NCI-H2171 (cell line): ENCODE results near the gene ELMO2.

Source experiments
- DNase-seq: peaks from one replicate; lab custom pipeline; 2025; lab: John Stamatoyannopoulos, UW

Gene ELMO2

DNA sequence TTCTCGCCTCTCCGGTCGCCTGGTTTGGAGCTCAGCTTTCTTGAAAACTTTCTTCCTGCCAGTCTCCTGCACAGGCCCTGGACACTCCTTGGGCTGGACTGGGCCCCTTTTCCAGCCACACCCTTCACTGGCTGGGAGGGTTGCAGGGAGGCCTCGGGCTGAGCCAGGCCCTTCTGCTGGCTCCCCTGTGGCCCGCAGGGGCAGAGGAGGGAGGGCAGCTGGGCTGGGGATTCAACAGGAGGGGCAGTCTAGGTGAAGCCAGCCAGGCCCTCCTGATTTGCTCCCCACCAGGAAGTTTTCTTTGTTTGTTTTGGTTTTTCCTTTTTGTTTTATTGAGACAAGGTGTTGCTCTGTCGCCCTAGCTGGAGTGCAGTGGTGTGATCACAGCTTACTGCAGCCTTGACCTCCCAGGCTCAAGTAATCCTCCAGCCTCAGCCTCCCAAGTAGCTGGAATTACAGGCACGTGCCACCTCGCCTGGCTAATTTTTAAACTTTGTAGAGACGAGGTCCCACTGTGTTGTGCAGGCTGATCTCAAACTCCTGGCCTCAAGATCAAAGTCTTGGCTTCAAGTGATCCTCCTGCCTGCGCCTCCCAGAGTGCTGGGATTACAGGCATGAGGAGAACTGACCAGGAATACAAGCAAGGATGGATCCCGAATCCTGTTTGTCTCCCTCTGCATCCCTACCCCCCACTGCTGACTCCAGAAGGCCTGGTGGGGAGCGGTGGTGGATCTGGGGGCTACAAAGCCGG, 74.6 kb downstream of the ELMO2 start:
- DNase-seq: no peak

GRCh38 chr20:46330831-46331371, 75.5 kb downstream of the ELMO2 start:
- no peak for DNase-seq

GRCh38 chr20:46330072-46330763, 76.2 kb downstream of the ELMO2 start:
- peak; percentile 55 for DNase-seq

DNA sequence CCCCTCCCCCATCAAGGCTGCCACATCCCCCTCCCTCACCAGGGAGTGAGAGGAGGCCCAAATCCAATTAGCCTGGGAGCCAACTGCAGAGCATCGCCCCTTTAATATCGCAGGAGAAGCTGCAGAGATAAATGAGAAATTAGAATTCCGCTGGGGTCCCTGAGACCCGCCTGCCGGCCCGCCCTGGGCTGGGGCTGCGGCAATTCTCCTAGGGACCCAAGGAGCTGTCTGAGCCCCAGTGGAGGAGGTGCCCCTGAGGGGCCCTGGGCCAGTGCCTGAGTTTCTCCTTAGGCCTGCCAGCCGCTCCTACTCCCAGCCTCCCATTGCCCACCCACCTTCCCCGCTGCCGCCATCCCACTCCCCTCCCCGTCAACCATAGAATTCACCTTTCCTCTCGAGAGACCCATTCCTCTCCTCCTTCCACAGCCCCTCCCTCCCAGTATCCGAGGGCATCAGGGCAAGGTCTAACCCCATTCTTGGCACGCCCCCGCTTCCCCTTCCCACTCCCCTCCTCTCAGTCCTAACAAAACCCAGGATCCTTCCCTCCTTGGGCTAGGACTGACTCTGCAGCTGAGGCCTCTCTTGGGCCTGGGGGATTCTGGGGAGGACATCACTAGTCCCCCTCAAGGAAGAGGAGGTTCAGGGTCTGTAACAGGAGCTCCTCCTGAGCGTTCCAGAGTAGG, 78.1 kb downstream of the ELMO2 start:
- no peak for DNase-seq

GRCh38 chr20:46327557-46327956, 78.9 kb downstream of the ELMO2 start:
- DNase-seq: no peak

DNA sequence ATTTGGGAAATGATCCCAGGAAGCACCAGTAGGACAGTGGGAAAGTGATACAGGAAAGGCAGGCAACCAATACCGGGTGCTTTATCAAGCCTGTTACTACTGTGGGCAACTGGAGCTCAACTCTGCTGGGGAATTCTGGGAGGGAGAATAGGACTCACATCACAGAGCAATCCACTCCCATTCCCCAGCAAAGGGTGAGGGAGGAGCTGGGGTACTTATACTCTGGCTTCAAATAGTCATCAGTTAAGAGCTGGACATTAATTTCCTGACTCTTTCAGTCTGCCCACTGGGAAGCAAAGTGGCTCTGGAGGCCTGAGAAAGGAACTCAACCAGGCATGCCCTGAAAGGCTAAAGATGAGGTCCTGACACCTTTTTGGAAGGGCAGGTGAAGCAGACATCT, 80.6 kb downstream of the ELMO2 start:
- no peak for DNase-seq

GRCh38 chr20:46324960-46325703, 81.3 kb downstream of the ELMO2 start:
- DNase-seq: no peak

DNA sequence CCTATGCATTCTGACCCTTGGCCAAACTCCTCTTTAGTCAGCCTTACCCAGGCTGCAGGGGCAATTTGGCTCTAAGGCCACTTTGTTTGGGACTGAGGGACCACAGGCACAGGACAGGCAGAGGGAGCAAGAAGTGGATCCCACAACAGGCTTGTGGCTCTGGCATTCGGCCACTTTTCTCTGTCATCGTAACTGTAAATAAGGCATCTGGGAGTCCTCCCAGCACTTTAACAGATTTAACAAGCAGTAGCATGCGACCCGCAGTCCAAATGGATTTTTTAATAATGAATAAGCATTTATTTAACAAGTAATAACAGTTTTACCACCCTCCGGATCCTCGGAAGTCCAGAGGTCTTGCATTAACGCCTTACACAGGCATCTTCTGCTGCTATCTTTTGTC, 82.0 kb downstream of the ELMO2 start:
- DNase-seq: no peak

GRCh38 chr20:46323557-46323956, 82.9 kb downstream of the ELMO2 start:
- no peak for DNase-seq

DNA sequence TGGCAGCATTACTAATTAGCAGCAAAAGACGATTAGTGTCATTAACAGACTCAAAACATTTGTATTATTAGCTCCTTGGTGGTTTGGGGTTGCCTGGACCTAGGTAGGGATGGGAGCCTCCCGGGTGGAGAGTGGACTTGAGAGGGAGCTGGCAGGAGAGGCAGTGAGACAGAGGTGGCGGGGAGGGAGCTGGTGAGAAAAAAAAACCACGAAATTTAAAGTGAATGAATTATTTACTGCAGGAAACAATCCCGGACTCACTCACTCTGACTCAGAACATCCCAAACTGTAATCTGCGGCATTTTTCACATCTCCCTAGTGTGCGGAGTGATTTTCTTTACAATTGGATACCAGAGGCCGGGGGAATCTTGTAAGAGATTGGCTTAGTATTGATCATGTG, 83.8 kb downstream of the ELMO2 start:
- no peak for DNase-seq

DNA sequence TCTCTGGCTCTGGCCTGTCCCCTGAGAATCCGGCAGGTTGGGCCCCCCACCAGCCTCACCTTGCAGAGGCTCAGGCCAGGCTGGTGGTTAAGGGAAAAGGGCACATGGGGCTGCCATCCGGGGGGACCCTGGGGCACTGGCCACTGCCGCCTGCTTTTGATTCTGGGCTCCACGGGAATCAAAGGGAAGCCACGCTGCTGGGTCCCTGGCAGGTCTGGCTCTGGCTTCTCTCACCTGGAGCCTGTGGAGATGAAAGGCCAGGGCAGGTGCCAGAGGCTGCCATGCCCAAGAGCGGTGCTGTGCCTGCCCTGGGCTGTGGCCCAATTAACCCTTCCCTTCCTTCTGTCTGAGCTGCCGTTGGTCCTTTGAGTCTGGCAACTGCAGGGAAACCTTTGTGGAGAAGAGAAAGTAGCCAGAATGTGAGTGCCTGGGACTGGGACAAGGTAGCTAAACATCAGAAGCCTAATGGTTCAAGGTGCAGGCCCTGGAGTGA, 88.7 kb downstream of the ELMO2 start:
- DNase-seq: no peak

- no peak for DNase-seq
Measured at GRCh38 chr20:46316984-46317684, 89.3 kb downstream of the ELMO2 start.
